Measurements from ENCODE around the gene PHF13. TPM values are rescaled to one million over a fixed set of nuclear protein-coding genes. Genes with fewer than 3 reads are reported as not detected.
"Not testable (repeated sequence)": the region's sequence is repeated elsewhere in the genome, so short reads cannot be mapped to it uniquely, and the experiment has no call there.

Gene PHF13
- total RNA-seq, 1 experiment from 2014 or later, result 25.0 TPM

DNA sequence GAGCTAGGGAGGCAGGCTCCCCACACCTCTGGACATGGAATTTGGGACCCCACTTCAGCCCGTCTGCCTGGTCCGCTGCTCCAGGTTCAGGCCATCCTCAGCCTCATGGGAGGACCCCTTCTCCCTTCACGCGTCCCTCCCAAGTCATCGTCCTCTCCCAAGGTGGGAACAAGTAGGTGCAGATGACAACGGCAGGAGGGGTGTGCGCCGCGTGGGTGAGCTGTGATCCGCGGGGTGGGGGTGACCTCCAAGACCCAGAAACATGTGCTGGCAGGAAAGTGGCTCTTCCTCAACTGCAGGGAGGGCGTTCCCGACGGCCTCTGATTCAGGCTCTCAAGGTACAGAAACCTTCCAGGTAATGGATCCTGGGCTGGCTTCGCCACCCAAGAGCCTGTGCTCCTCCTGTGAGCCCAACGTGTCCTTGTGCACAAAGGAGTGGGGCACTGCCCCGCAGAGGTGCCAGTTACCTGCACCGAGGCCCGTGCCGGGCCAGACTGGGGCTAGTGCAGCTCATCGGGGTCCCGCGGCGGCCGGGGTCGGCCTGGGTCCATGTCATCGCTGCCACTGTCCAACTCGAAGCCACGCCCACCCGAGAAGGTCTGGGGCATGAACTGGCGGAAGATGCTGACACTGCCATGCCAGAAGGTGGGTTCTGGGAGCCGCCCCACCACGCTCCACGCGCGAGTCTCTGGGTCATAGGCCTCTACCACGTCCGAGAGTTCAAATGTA is 20.5 kb upstream of the PHF13 start:
- DNase-seq, result no peak
- H3K27ac ChIP-seq, result no peak overlapping the region
- H3K9me3 ChIP-seq (replicated peaks), result no peaks in the 10 kb centered on the region
- peaks cover 80% of the 10 kb centered on the region for H3K36me3 ChIP-seq
- no peak overlapping the region for H3K4me3 ChIP-seq
- no peaks in the 10 kb centered on the region for H3K4me1 ChIP-seq
- H3K27me3 ChIP-seq, result no peaks in the 10 kb centered on the region

DNA sequence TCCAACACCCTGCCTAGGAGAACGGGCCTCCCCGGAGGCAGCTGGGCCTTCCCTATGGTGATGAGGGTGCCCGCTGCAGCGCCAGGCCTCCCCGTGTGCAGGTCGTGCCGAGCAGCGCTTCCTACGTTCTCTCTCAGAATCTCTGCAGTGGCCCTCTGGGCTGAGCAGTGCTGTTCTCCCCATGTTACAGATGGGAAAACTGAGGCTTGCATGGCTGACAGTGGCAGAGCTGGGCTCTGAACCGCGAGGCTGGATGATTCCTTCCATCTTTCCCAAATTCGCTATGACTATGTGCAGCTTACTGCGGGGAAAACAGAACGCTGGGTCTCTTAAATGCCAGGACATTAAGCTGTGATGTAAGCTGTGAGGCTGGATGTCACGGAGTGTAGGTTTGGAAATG is 19.7 kb upstream of the PHF13 start:
- Histone ChIP-seq H3K27ac (no peak overlapping the region), H3K4me1 (no peaks in the 10 kb centered on the region), H3K4me3 (no peak overlapping the region), H3K9me3 (replicated peaks) (no peaks in the 10 kb centered on the region), H3K36me3 (peaks cover 78% of the 10 kb centered on the region), H3K27me3 (no peaks in the 10 kb centered on the region)
- no peak for DNase-seq

DNA sequence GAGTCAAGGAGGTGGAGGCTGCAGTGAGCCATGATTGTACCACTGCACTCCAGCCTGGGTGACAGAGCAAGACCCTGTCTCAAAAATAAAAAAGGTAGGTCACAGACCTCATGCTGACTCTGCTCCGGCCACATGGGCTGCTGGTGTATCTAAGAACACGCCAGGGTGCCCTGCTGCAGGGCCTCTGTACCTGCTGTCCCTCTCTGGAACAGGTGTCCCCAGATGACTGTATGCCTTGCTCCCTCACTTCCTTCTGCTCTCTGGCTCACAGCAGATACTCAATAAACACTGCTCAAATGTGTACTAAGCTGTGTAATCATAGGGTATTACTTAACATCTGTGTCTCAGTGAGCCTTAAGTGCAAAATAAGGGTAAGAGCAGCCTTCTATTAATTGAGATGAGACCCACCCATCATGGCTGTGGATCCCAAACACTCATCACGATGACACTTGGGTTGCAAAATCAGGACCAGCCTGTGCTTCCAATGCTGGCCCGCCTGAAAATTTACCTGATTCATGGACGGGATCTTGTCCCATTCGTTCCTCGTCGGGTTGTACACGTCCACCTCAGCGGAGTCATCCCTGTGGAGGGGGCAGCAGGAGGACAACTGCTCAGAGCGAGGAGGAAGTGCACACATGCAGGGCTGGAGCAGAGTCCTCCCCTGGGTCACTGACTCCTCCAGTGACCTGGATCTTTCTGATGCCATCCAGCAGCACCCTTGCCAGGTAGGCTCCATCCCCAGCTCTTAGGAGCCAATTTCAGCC is 18.4 kb upstream of the PHF13 start:
- Histone ChIP-seq H3K4me1 (0 out of 2 replicates have a peak, but pooled peaks cover 2% of the 10 kb centered on the region), H3K27me3 (no peaks in the 10 kb centered on the region), H3K36me3 (peaks cover 74% of the 10 kb centered on the region), H3K4me3 (no peak overlapping the region), H3K27ac (no peak overlapping the region), H3K9me3 (replicated peaks) (no peaks in the 10 kb centered on the region)
- DNase-seq, result no peak

DNA sequence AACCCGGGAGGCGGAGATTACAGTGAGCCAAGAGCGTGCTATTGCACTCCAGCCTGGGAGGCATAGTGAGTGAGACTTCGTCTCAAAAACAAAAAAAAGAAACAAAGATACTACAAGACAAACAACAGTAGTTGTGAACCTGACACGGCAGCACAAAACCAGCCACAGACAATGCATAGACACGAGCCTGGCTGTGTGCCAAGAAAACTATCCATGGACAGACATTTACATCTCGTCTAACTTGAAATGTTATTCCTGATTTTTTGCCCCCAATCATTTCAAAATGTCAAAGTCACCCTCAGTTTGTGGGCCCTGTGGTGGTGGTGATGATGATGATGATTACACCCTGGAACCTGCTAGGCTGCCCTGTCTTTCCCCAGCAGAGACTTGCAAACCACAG is 17.2 kb upstream of the PHF13 start:
- Histone ChIP-seq H3K27me3 (no peaks in the 10 kb centered on the region), H3K9me3 (replicated peaks) (no peaks in the 10 kb centered on the region), H3K4me3 (no peak overlapping the region), H3K36me3 (peaks cover 70% of the 10 kb centered on the region), H3K4me1 (0 out of 2 replicates have a peak, but pooled peaks cover 3% of the 10 kb centered on the region), H3K27ac (no peak overlapping the region)
- no peak for DNase-seq

DNA sequence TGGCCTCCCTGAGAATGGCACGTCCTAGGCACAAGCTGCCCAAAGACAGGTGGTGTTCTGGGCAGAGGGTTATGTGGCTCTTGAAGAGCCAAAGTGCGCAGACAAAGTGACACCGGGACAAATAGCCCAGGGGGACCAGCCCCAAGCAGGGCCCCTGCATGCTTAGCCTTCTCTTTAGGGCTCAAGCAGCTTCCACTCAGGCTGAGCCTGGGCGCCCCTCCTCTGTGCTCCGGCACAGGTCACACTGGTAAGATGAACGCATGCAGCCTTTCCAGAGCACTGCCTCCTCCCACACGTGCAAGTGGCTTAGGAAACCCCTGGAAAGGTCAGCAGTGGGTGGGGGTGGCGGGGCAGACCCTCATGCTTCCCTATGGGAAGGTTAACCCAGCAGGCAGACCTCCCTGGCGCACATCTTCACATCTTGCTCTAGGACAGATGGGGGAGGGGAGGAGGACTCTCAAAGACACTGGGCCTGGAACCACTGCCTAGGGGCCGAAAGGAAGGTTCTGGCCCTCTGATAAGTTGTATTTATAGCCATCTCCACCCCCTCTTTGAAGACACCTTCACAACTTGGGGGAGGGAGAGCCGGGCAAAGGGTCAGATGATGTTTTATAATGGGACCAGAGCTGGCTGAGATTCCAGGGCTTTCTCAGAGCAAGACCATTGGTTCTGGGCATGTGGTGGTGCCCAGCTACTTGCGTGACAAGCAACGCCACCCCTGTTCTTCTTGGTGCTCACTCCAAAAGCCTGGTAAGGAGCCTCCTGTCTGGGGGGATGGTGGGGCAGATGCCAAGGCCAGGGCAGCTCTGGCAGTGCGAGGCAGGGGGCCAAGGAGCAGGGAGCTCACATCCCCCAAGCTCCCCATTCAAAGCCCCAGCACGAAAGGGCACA is 16.4 kb upstream of the PHF13 start:
- Histone ChIP-seq H3K4me3 (no peak overlapping the region), H3K27ac (no peak overlapping the region), H3K27me3 (no peaks in the 10 kb centered on the region), H3K9me3 (replicated peaks) (no peaks in the 10 kb centered on the region), H3K4me1 (0 out of 2 replicates have a peak, but pooled peaks cover 3% of the 10 kb centered on the region), H3K36me3 (peaks cover 67% of the 10 kb centered on the region)
- DNase-seq, result no peak

DNA sequence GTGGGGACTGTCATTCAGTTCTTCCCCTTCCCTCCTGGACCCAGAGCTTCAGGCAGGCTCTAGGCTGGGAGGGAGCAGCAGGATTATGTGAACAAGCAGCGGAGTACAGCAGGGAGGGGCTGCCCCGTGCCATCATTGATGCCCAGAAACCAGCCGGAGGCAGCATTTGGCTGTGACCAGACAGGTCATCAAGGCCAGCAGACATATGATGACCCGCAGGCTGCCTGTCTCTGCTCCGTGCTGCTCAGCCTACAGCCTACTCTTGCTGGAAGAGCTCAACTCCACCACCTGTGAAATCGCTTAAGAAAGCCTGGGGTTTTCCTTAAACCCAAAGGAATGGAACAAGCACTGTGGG is 15.8 kb upstream of the PHF13 start:
- H3K9me3 ChIP-seq (replicated peaks), result no peaks in the 10 kb centered on the region
- no peak overlapping the region for H3K27ac ChIP-seq
- no peak overlapping the region for H3K4me3 ChIP-seq
- peaks cover 63% of the 10 kb centered on the region for H3K36me3 ChIP-seq
- H3K27me3 ChIP-seq, result no peaks in the 10 kb centered on the region
- DNase-seq, result no peak
- 0 out of 2 replicates have a peak, but pooled peaks cover 3% of the 10 kb centered on the region for H3K4me1 ChIP-seq

DNA sequence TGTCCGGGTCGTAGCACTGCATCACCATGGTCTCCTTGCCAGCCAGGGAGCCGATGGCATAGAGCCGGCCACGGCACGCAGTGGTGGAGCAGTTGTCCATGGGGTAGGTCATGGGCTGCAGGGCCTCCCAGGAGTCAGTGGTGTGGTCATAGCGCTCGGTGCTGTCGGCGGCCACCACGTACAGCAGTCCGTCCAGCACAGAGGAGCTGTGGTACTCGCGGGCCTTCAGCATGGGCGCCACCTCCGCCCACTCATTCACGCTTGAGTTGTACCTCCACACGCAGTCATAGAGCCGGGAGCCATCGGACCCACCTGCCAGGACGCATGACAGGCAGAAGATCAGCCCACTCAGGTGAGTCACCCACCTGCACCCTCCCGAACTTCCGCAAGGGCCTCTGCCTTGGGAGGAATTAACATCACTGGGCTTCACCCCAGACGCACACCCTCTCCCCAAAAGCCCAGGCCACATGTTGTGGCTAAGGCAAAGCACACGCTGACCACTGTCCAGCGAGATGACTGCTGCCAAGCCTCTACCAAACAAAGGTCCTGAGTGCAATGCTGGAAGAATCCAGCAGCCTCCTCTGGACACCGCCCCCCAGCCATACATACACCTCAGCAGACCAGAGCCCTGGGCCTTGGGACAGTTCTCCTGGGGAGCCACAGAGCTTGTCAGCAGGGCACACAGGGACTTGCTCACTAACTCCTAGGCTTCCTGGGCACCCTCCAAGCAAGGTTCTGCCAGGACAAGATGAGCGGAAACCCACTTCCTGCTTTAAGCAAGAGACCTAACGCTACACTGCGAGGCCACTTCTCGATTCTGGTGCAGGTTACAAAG is 14.2 kb upstream of the PHF13 start:
- 0 out of 2 replicates have a peak, but pooled peaks cover 3% of the 10 kb centered on the region for H3K4me1 ChIP-seq
- no peaks in the 10 kb centered on the region for H3K9me3 ChIP-seq (replicated peaks)
- no peak overlapping the region for H3K27ac ChIP-seq
- peaks cover 47% of the 10 kb centered on the region for H3K36me3 ChIP-seq
- no peaks in the 10 kb centered on the region for H3K27me3 ChIP-seq
- no peak overlapping the region for H3K4me3 ChIP-seq
- DNase-seq, result no peak

DNA sequence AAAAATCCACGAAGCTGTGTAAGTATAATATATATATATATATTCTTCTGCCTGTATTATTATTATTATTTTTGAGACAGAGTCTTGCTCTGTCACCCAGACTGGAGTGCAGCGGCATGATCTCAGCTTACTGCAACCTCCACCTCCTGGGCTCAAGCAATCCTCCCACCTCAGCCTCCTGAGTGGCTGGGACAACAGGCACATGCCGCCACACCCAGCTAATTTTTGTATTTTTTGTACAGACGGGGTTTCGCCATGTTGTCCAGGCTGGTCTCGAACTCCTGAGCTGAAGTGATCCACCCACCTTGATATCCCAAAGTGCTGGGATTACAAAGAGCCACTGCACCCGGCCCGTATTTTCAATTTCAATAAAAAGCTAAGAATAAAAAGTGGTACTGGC is 13.5 kb upstream of the PHF13 start:
- not testable (repeated sequence) for DNase-seq; H3K4me1 ChIP-seq; H3K27me3 ChIP-seq; H3K9me3 ChIP-seq (replicated peaks); H3K27ac ChIP-seq
- peak overlapping the region; percentile 79 for H3K4me3 ChIP-seq
- H3K36me3 ChIP-seq, result peaks cover 41% of the 10 kb centered on the region

DNA sequence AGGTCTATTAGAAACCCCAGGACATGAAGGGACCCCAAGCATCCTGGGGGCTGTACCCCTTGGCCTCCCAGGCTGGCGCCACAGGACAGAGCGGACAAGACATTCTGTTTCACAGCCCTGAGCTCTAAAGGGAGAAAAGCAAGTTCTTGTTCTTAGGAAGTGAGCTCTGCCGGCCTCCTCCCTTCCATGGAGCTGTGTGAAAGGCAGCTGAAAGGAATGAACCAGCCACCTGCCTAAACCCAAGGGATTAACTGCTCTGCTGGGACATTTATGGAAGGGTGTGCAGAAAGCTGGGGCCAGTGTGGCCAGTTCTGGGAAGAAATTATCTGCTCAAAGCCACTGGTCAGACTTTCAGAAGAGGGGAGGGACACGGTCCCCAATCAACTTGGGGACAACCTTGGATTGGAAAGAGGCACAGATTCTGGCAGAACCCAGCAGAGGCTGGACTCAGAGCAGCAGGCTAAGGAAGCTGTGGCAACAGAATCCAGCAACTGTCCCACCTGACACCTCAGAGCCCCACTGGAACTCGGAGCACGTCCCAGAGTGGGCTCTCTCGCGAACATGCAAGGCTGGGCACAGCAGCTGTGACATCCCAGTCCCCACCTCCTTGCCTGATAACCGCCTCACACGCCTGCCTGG is 13.0 kb upstream of the PHF13 start:
- H3K9me3 ChIP-seq (replicated peaks), result no peaks in the 10 kb centered on the region
- no peaks in the 10 kb centered on the region for H3K27me3 ChIP-seq
- DNase-seq, result peak; percentile 60 to 78
- peak overlapping the region; percentile 79 for H3K4me3 ChIP-seq
- peaks cover 36% of the 10 kb centered on the region for H3K36me3 ChIP-seq
- H3K27ac ChIP-seq, result peak overlapping the region; percentile 99
- H3K4me1 ChIP-seq, result 0 out of 2 replicates have a peak, but pooled peaks cover 10% of the 10 kb centered on the region

DNA sequence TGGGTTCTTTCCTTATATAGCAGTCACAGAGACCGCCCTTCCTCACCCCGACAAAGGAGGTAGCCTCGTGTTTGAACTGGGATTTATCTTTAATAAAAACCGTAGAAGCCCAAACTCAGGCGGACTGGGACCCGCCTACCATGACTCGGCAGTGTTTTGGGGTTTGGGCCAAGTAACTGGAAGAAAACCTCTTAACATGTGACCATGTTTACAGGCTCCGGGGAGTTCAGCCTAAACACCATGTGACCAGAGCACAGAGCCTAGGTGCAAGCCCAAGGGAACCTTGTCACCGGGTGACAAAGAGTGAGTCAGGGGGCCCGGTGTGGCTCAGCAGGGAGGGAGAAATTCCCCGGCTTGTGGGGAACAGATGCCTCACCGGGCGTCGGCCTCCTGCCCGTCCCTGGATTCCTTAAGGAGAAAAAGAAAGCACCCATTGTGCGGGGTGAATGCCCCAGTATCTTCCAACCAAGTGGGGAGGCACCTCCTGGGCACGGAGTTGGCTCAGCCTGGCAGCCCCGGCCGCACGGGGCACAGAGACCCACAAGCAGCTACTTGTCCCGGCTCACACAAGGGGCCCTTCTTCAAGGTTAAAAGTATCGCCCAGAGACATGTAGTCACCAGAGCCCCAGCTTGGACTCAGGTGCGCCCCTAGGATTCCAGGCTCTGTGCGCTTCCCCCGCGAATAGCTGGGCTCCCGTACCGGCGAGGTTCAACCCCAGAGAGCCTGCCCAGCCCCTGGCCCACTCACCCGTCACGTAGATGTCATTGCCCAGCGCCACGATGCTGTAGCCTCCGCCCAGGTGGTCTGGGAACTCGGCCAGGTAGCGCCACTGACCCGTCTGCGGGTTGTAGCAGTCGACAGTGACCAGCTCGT is 12.2 kb upstream of the PHF13 start:
- Histone ChIP-seq H3K9me3 (replicated peaks) (no peaks in the 10 kb centered on the region), H3K27me3 (no peaks in the 10 kb centered on the region), H3K4me1 (0 out of 2 replicates have a peak, but pooled peaks cover 10% of the 10 kb centered on the region), H3K27ac (peak overlapping the region; percentile 99), H3K4me3 (peak overlapping the region; percentile 79), H3K36me3 (peaks cover 30% of the 10 kb centered on the region)
- peak; percentile 47 to 64 for DNase-seq

DNA sequence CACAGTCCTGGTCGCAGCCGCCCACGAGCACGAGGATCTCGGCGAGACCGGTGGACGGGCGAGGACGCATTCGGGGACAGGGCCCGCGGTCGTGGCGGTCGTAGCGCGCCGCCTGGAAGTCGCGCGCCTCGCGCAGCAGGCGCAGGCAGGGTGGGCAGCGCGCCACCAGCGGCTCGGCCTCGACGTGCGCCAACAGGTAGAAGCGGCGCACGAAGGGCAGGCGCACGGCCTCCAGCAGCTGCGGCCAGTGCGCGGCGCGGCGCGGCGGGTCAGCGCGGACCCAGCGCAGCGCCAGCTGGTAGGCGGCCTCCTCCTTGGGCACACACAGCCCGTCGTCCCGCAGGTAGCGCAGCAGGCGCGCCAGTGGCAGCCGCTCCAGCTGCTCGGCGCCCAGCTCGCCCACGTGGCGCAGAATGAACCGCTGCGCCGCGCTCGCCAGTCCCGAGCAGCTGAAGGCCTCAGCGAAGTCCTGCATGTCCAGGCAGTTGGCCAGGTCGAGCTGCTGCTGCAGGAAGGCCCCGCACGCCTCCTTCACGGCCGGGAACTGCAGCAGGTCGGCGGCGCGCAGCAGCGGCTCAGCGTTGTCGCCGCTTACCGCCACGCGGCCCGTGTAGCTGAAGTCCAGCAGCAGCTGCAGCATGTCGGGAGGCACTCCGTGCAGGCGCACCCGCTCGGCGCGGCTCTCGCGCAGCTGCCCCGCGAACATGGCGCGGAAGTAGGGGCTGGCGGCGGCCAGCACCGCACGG is 11.4 kb upstream of the PHF13 start:
- H3K27ac ChIP-seq, result peak overlapping the region; percentile 99
- H3K4me3 ChIP-seq, result peak overlapping the region; percentile 79
- H3K27me3 ChIP-seq, result no peaks in the 10 kb centered on the region
- peaks cover 21% of the 10 kb centered on the region for H3K36me3 ChIP-seq
- DNase-seq, result peak; percentile 87 to 88
- H3K4me1 ChIP-seq, result 0 out of 2 replicates have a peak, but pooled peaks cover 10% of the 10 kb centered on the region
- no peaks in the 10 kb centered on the region for H3K9me3 ChIP-seq (replicated peaks)

DNA sequence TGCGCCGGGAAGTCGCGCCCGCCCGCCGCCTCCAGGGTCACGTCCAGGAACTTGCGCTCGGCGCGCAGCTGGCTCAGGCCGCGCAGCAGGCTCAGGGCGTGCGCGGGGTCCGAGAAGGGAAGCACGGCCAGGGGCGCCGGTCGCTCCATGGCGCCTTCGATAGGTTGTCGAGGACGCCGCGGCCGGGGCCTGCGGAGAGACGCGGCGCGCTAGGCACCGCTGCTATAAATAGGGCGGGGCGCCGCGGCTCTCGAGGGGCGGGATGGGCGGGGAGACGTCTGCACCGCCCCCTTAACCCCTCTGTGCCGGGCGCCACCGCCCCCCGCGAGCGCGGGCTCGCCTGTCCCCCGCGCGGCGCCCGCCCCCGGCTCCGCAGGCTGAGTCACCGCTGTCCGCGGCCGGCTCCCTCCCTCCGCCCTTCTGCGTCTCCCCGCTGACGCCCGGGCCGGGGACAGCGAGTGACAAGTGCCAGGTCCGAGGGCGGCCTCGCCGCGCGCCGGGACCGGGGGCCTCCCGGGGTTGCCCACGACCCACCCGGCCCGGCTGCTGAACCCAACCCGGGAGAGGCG is 10.8 kb upstream of the PHF13 start, which contains the start of gene KLHL21:
KLHL21 (minus strand) TSS at position 201 of the 569 bp plus-strand sequence; CDS start at position 149, 52 bp downstream.
- Histone ChIP-seq H3K36me3 (peaks cover 15% of the 10 kb centered on the region), H3K4me3 (peak within 1 kb of the TSS; percentile 79), H3K27ac (peak within 1 kb of the TSS; percentile 99), H3K9me3 (replicated peaks) (no peaks in the 10 kb centered on the region), H3K4me1 (0 out of 2 replicates have a peak, but pooled peaks cover 10% of the 10 kb centered on the region), H3K27me3 (no peaks in the 10 kb centered on the region)
- DNase-seq, result peak; percentile 92 to 96
